SK-N-SH (cell line): ENCODE data around the gene SPATS1. TPM values are rescaled to one million over a fixed set of nuclear protein-coding genes. Genes with fewer than 3 reads are reported as not detected.
"Not testable (repeated sequence)": the region's sequence is repeated elsewhere in the genome, so short reads cannot be mapped to it uniquely, and the experiment has no call there.

ENCODE experiments used
- CTCF ChIA-PET: fragments of 300-600, 350-600 bp; formaldehyde crosslinking; extraction: SDS; loops from one replicate; lab custom pipeline; 2021; lab: Yijun Ruan, JAX
- POLR2A ChIA-PET: fragments of 350-600 bp; sonication (Branson Sonifier 250); formaldehyde crosslinking; extraction: SDS; loops from one replicate; lab custom pipeline; 2020; ENCODE audit warnings: antibody characterized with exemption, inconsistent platforms; lab: Yijun Ruan, JAX
- DNase-seq: peaks from one replicate; pipeline ENCODE4 v3.0.0; 2012
- H2AFZ ChIP-seq: fragments of 200-600 bp; sonication (generic); 2 replicates; pipeline ENCODE4 v1.8.1; 2016; ENCODE audit warnings: antibody characterized with exemption, mild to moderate bottlenecking, low read depth
- H3F3A ChIP-seq: fragments of 200-600 bp; sonication (generic); replicated peaks from 2 replicates; pipeline ENCODE3; 2016; ENCODE audit warnings: antibody characterized with exemption, mild to moderate bottlenecking; ENCODE audit not compliant: insufficient read depth
- H3K27ac ChIP-seq, 2 experiments: fragments of 200-500 bp in 1 of 2; fragments of 200-600 bp in 1 of 2; sonication (Bioruptor generic) in 1 of 2; sonication (generic), shearing (Covaris generic) in 1 of 2; 2 replicates each; pipeline versions ENCODE4 v1.5.1 to v1.6.1; 2014 to 2016; ENCODE audit warnings: low read depth in 2 of 2, inconsistent platforms in 1 of 2, low read length in 1 of 2, mild to moderate bottlenecking in 1 of 2, mixed read lengths in 1 of 2
- H3K27me3 ChIP-seq: fragments of 200-600 bp; sonication (generic), shearing (Covaris generic); 2 replicates; pipeline ENCODE4 v1.6.1; 2016; ENCODE audit warnings: mixed run types; ENCODE audit not compliant: insufficient read depth
- H3K36me3 ChIP-seq, 2 experiments: fragments of 200-500 bp in 1 of 2; fragments of 200-600 bp in 1 of 2; sonication (Bioruptor generic) in 1 of 2; sonication (generic) in 1 of 2; replicated peaks in 1 of 2; 2 replicates each; pipeline versions ENCODE3 to v1.5.1; 2014 to 2016; ENCODE audit warnings: low read length in 1 of 2, mild to moderate bottlenecking in 1 of 2; ENCODE audit not compliant: insufficient read depth in 2 of 2, control insufficient read depth in 1 of 2
- H3K4me1 ChIP-seq, 2 experiments: fragments of 200-500 bp in 1 of 2; fragments of 200-600 bp in 1 of 2; sonication (Bioruptor generic) in 1 of 2; sonication (generic), shearing (Covaris generic) in 1 of 2; 2 replicates each; pipeline versions ENCODE4 v1.5.1 to v1.6.1; 2014 to 2016; ENCODE audit warnings: low read depth in 1 of 2, low read length in 1 of 2, mixed run types in 1 of 2; ENCODE audit not compliant: insufficient read depth in 2 of 2, control insufficient read depth in 1 of 2
- H3K4me2 ChIP-seq: fragments of 200-600 bp; sonication (generic), shearing (Covaris generic); 2 replicates; pipeline ENCODE4 v1.6.1; 2017; ENCODE audit warnings: mixed run types
- H3K4me3 ChIP-seq, 2 experiments: fragments of 200-500 bp in 1 of 2; fragments of 200-600 bp in 1 of 2; sonication (Bioruptor generic) in 1 of 2; sonication (generic), shearing (Covaris generic) in 1 of 2; 2 replicates each; pipeline versions ENCODE4 v1.5.1 to v1.8.1; 2014 to 2016; ENCODE audit warnings: low read depth in 2 of 2, inconsistent platforms in 1 of 2, low read length in 1 of 2, mild to moderate bottlenecking in 1 of 2, mixed read lengths in 1 of 2, moderate library complexity in 1 of 2
- H3K79me2 ChIP-seq: fragments of 200-600 bp; sonication (generic); 2 replicates; pipeline ENCODE4 v1.8.1; 2017; ENCODE audit warnings: mild to moderate bottlenecking; ENCODE audit not compliant: insufficient read depth
- H3K9ac ChIP-seq: fragments of 200-600 bp; sonication (generic); 2 replicates; pipeline ENCODE4 v1.6.1; 2017; ENCODE audit warnings: mixed run types
- H3K9me2 ChIP-seq: fragments of 200-600 bp; sonication (generic); 2 replicates; pipeline ENCODE4 v1.6.1; 2017; ENCODE audit warnings: mixed run types
- H3K9me3 ChIP-seq: fragments of 200-600 bp; sonication (generic); 2 replicates; pipeline ENCODE4 v1.6.1; 2017; ENCODE audit warnings: mixed run types, mild to moderate bottlenecking, moderate library complexity
- H4K20me1 ChIP-seq: fragments of 200-600 bp; sonication (generic); 2 replicates; pipeline ENCODE4 v1.6.1; 2017; ENCODE audit warnings: mild to moderate bottlenecking, mixed run types; ENCODE audit not compliant: insufficient read depth
- CHD2 ChIP-seq: fragments of 150-350 bp; IDR thresholded peaks from 2 replicates; pipeline ENCODE4 v1.6.1; 2018; ENCODE audit warnings: low read length; ENCODE audit not compliant: partially characterized antibody
- EZH2phosphoT487 ChIP-seq: fragments of 200-600 bp; sonication (generic); IDR thresholded peaks from 2 replicates; pipeline ENCODE4 v1.6.1; 2017; ENCODE audit warnings: low read depth, mixed run types, mild to moderate bottlenecking, antibody characterized with exemption, moderate library complexity, borderline replicate concordance
- FOSL2 ChIP-seq: IDR thresholded peaks from 2 replicates; pipeline ENCODE4 v1.4.0; 2012; ENCODE audit warnings: low read depth, mild to moderate bottlenecking, moderate library complexity, borderline replicate concordance
- FOXM1 ChIP-seq: IDR thresholded peaks from 2 replicates; pipeline ENCODE4 v1.4.0; 2012; ENCODE audit warnings: low read depth, mild to moderate bottlenecking
- JUND ChIP-seq: IDR thresholded peaks from 2 replicates; pipeline ENCODE4 v1.4.0; 2012
- MEF2A ChIP-seq: IDR thresholded peaks from 2 replicates; pipeline ENCODE4 v1.4.0; 2012; ENCODE audit warnings: low read depth, borderline replicate concordance
- MXI1 ChIP-seq: IDR thresholded peaks from 2 replicates; pipeline ENCODE4 v1.6.1; 2012; ENCODE audit warnings: mild to moderate bottlenecking, low read depth, low read length, improper control_type of control experiment
- NFIC ChIP-seq: IDR thresholded peaks from 2 replicates; pipeline ENCODE4 v1.4.0; 2012; ENCODE audit warnings: borderline replicate concordance
- PBX3 ChIP-seq: IDR thresholded peaks from 2 replicates; pipeline ENCODE4; 2012
- RAD21 ChIP-seq: IDR thresholded peaks from 2 replicates; pipeline ENCODE4 v1.6.1; 2012; ENCODE audit warnings: mild to moderate bottlenecking, low read length
- RCOR1 ChIP-seq: fragments of 150-350 bp; IDR thresholded peaks from 2 replicates; pipeline ENCODE4 v1.6.1; 2017; ENCODE audit warnings: antibody characterized with exemption, low read length
- TAF1 ChIP-seq: IDR thresholded peaks from 2 replicates; pipeline ENCODE4 v1.6.1; 2012; ENCODE audit warnings: low read depth, mild to moderate bottlenecking, low read length, moderate library complexity, borderline replicate concordance
- TEAD4 ChIP-seq: IDR thresholded peaks from 2 replicates; pipeline ENCODE4 v1.4.0; 2012; ENCODE audit warnings: mild to moderate bottlenecking, borderline replicate concordance; ENCODE audit not compliant: insufficient read depth
- WGBS: methylation state at CpG from one replicate; pipeline ENCODE4 v1.1.6; 2017; ENCODE audit warnings: low lambda C conversion rate; 5-methylcytosine and 5-hydroxymethylcytosine counted together
- polyA plus RNA-seq, 3 experiments: library from polyadenylated mRNA; depleted of rRNA; stranded (reverse); fragments of >200 nt; gene quantifications; 2 replicates each; pipeline ENCODE4 v1.2.3, GENCODE V29; 2012
- TF ChIP-seq, protein P1 (sequence below): fragments of 150-350 bp; IDR thresholded peaks from 2 replicates; pipeline ENCODE4 v1.6.1; 2017; ENCODE audit warnings: antibody characterized with exemption, low read length, low read depth, borderline replicate concordance
- TF ChIP-seq, protein P2 (sequence below): fragments of 150-350 bp; IDR thresholded peaks from 2 replicates; pipeline ENCODE4 v1.6.1; 2016; ENCODE audit warnings: mild to moderate bottlenecking, low read depth, low read length

SPATS1 gene
- polyA plus RNA-seq, 1 of the 3 experiments (the other 2 are of a cell fraction): not detected

GRCh38 chr6:44327760-44328159 is 14.7 kb upstream of the SPATS1 start:
- no peaks in the 10 kb centered on the region for H3K9me2 ChIP-seq
- H4K20me1 ChIP-seq: no peaks in the 10 kb centered on the region
- no peak overlapping the region for H3K9ac ChIP-seq
- no peak overlapping the region for H3K27ac ChIP-seq
- no peak for DNase-seq
- H3K27me3 ChIP-seq: peaks cover 28% of the 10 kb centered on the region
- TF ChIP-seq CHD2: no peak
- TF ChIP-seq MXI1: no peak
- no peak for TF ChIP-seq FOSL2
- no peak for TF ChIP-seq JUND
- TF ChIP-seq MEF2A: no peak
- TF ChIP-seq TEAD4: no peak
- no peak for TF ChIP-seq RCOR1
- TF ChIP-seq NFIC: no peak
- H3K79me2 ChIP-seq: no peaks in the 10 kb centered on the region
- H3K9me3 ChIP-seq: no peaks in the 10 kb centered on the region
- no peak overlapping the region for H3K4me2 ChIP-seq
- no peak overlapping the region for H3K4me3 ChIP-seq
- no peaks in the 10 kb centered on the region for H3F3A ChIP-seq
- H3K4me1 ChIP-seq: peaks cover 0 to 3% of the 10 kb centered on the region in 2 experiments; a peak in 1 of 4 replicates
- ChIA-PET POLR2A (no interaction called here), CTCF (interaction anchor here (0.9 to 1.6 kb wide), 6 partner anchors 11 to 177 kb away, joined by 3 to 8 read pairs (median 4); partner anchors contain the start of genes AARS2 and SPATS1)
- WGBS: 53% methylated on average over 2 of the region's 2 CpGs
- no peaks in the 10 kb centered on the region for H3K36me3 ChIP-seq
- no peak overlapping the region for H2AFZ ChIP-seq

GRCh38 chr6:44328203-44328602 is 14.2 kb upstream of the SPATS1 start:
- POLR2A ChIA-PET, H3K9me3 ChIP-seq, H3F3A ChIP-seq, H3K79me2 ChIP-seq, H3K9ac ChIP-seq, H3K27ac ChIP-seq, H4K20me1 ChIP-seq, H2AFZ ChIP-seq, H3K4me3 ChIP-seq, H3K4me1 ChIP-seq, DNase-seq, H3K36me3 ChIP-seq, H3K9me2 ChIP-seq, H3K4me2 ChIP-seq: not testable (repeated sequence)
- CTCF ChIA-PET: interaction anchor here (1.4 to 1.6 kb wide), 3 partner anchors 10 to 24 kb away, joined by 4 to 8 read pairs (median 6); partner anchors contain the start of gene AARS2
- H3K27me3 ChIP-seq: peaks cover 29% of the 10 kb centered on the region
- 47% methylated on average over 6 of the region's 9 CpGs for whole genome bisulfite sequencing

- Histone ChIP-seq H3K4me1 (peaks cover 0 to 6% of the 10 kb centered on the region in 2 experiments; a peak in 1 of 4 replicates), H3K36me3 (no peaks in the 10 kb centered on the region), H3F3A (no peaks in the 10 kb centered on the region), H4K20me1 (no peaks in the 10 kb centered on the region), H2AFZ (no peak overlapping the region), H3K9me2 (no peaks in the 10 kb centered on the region), H3K27ac (no peak overlapping the region), H3K4me2 (no peak overlapping the region), H3K9ac (no peak overlapping the region), H3K9me3 (no peaks in the 10 kb centered on the region), H3K4me3 (no peak overlapping the region), H3K79me2 (no peaks in the 10 kb centered on the region), H3K27me3 (peaks cover 29% of the 10 kb centered on the region)
- ChIA-PET POLR2A (no interaction called here), CTCF (interaction anchor here (1.1 to 1.9 kb wide), 5 partner anchors 8 to 73 kb away, joined by 3 to 8 read pairs (median 6); partner anchors contain the start of genes AARS2 and SLC35B2)
- 49% methylated on average over 5 of the region's 5 CpGs for WGBS
- TF ChIP-seq PBX3 (no peak), RAD21 (no peak), NFIC (no peak), FOXM1 (no peak), EZH2phosphoT487 (no peak), TAF1 (no peak)
- TF ChIP-seq, protein P1, sequence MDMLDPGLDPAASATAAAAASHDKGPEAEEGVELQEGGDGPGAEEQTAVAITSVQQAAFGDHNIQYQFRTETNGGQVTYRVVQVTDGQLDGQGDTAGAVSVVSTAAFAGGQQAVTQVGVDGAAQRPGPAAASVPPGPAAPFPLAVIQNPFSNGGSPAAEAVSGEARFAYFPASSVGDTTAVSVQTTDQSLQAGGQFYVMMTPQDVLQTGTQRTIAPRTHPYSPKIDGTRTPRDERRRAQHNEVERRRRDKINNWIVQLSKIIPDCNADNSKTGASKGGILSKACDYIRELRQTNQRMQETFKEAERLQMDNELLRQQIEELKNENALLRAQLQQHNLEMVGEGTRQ: no peak
- TF ChIP-seq, protein P2, sequence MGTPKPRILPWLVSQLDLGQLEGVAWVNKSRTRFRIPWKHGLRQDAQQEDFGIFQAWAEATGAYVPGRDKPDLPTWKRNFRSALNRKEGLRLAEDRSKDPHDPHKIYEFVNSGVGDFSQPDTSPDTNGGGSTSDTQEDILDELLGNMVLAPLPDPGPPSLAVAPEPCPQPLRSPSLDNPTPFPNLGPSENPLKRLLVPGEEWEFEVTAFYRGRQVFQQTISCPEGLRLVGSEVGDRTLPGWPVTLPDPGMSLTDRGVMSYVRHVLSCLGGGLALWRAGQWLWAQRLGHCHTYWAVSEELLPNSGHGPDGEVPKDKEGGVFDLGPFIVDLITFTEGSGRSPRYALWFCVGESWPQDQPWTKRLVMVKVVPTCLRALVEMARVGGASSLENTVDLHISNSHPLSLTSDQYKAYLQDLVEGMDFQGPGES: no peak
- DNase-seq: no peak
Measured at GRCh38 chr6:44329858-44330257, 12.6 kb upstream of the SPATS1 start.
